ENCODE results near the gene TBC1D3B. TPM values are rescaled to one million over a fixed set of nuclear protein-coding genes. Genes with fewer than 3 reads are reported as not detected.

Gene TBC1D3B
- total RNA-seq, 1 donor from 2014 or later: 14.5 TPM

DNA sequence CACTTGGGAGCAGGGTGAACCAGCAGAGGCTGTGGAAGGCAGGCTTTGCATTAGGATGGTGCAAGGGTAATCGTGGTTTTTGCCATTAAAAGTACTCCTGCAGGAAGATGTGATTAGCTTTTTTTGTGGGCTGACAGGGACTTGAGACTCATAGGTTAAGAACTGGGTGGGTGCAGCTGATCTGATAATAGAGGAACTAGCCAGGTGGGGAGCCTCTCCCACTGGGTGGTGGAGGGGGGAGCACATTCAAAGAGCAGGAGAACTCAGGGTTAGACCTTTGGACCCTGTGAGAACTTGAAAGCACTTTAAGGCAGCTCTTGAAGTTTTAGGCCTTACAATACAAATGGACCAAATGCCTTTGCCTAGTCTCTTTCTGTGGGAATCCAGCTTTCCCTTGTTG is 40.4 kb downstream of the TBC1D3B start:
- H3K36me3 Mint-ChIP-seq: no peaks in the 10 kb centered on the region

DNA sequence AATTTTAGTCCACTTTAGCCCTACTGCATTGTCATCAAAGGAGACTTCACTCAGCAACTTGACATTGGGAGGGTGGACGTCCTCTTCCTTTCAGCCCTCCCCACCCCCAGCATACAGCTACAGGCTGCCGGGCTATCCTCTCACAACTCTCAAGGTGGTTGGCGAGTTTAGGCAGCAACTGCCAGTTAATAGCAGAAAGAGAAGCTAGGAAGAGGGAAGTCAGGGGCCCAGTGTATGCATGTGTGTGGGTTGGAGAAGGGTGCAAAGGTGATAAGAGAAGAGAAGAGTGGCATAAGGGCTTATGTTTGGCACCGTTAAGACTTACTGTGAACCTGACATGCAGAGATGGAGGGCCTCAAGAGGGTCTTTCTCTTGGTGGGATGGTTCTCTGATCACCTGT is 41.0 kb downstream of the TBC1D3B start:
- Mint-ChIP-seq H3K27ac (no peak overlapping the region), H3K36me3 (no peaks in the 10 kb centered on the region), H3K4me1 (ENCODE audit: unreplicated experiment) (peaks cover 16% of the 10 kb centered on the region), H3K4me3 (no peak overlapping the region), H3K27me3 (peaks cover 3% of the 10 kb centered on the region), H3K9me3 (peaks cover 4% of the 10 kb centered on the region)
- TF ChIP-seq, protein P1, sequence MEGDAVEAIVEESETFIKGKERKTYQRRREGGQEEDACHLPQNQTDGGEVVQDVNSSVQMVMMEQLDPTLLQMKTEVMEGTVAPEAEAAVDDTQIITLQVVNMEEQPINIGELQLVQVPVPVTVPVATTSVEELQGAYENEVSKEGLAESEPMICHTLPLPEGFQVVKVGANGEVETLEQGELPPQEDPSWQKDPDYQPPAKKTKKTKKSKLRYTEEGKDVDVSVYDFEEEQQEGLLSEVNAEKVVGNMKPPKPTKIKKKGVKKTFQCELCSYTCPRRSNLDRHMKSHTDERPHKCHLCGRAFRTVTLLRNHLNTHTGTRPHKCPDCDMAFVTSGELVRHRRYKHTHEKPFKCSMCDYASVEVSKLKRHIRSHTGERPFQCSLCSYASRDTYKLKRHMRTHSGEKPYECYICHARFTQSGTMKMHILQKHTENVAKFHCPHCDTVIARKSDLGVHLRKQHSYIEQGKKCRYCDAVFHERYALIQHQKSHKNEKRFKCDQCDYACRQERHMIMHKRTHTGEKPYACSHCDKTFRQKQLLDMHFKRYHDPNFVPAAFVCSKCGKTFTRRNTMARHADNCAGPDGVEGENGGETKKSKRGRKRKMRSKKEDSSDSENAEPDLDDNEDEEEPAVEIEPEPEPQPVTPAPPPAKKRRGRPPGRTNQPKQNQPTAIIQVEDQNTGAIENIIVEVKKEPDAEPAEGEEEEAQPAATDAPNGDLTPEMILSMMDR (conservative IDR thresholded peaks at IDR 0.05): no peak
- no peak for DNase-seq (ENCODE audit: extremely low spot score, unreplicated experiment)

More for the DNA sequence above, 40.4 kb downstream of the TBC1D3B start:
- TF ChIP-seq, protein P1 (conservative IDR thresholded peaks at IDR 0.05): no peak
- Mint-ChIP-seq H3K27me3 (peaks cover 7% of the 10 kb centered on the region), H3K4me1 (ENCODE audit: unreplicated experiment) (peaks cover 16% of the 10 kb centered on the region), H3K27ac (no peak overlapping the region), H3K9me3 (peaks cover 4% of the 10 kb centered on the region), H3K4me3 (no peak overlapping the region)
- no peak for DNase-seq (ENCODE audit: extremely low spot score, unreplicated experiment)

DNA sequence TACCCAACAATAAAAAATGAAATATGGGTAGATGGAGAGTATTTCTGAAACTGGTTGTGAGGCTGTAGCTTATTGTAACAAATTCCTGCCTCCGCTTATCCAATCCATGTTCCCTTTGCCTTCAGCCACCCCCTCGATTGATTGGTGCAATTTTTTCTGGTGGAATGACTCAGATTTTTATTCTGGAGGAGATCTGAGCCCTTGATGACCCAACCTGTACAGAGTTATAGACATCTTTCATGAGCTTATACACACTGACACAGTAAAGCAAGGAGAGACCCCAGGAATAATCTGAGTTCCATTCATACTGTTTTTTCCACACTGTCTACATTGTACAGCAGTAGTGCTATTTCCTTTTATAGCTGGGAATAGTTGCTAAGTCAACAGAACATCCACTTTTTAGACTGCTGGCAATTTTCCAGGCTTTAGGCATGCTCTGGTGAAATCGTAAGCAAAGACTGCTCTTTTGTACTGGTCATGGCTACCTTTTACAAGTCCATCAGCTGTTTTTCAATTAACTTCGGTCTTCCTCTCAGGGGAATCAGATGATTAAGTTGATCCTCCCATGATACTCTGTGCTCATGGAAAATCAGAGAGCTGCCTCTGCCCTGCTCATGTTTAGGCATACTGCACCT is 42.7 kb downstream of the TBC1D3B start:
- DNase-seq (ENCODE audit: extremely low spot score, unreplicated experiment): no peak
- Mint-ChIP-seq H3K9me3 (peaks cover 4% of the 10 kb centered on the region), H3K4me3 (no peak overlapping the region), H3K27me3 (peaks cover 3% of the 10 kb centered on the region), H3K36me3 (no peaks in the 10 kb centered on the region), H3K27ac (no peak overlapping the region), H3K4me1 (ENCODE audit: unreplicated experiment) (peaks cover 16% of the 10 kb centered on the region)
- TF ChIP-seq, protein P1 (conservative IDR thresholded peaks at IDR 0.05): no peak

DNA sequence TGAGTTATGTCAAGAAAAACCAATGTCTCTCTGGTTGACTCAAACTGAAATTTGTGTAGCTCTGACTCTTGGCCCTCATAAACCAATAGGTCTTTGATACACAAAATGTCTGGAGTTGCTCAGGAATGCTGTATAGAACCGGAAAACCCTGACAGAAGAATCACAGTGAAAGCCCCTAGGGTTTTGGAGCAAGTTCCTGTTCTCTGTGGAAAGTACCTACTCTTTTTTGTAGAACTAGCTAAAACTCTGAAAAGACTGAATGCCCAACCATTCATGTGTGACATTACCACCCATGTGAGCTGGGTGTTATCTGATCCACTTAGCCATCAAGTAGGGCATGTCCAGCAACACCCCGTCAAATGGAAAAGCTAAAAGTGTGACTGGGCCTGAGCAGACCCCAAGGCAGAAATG is 44.0 kb downstream of the TBC1D3B start:
- peaks cover 16% of the 10 kb centered on the region for H3K4me1 Mint-ChIP-seq (ENCODE audit: unreplicated experiment)
- peaks cover 3% of the 10 kb centered on the region for H3K27me3 Mint-ChIP-seq
- no peak for DNase-seq (ENCODE audit: extremely low spot score, unreplicated experiment)
- no peaks in the 10 kb centered on the region for H3K36me3 Mint-ChIP-seq
- H3K9me3 Mint-ChIP-seq: no peaks in the 10 kb centered on the region
- H3K4me3 Mint-ChIP-seq: no peak overlapping the region
- TF ChIP-seq, protein P1 (conservative IDR thresholded peaks at IDR 0.05): no peak
- H3K27ac Mint-ChIP-seq: no peak overlapping the region

DNA sequence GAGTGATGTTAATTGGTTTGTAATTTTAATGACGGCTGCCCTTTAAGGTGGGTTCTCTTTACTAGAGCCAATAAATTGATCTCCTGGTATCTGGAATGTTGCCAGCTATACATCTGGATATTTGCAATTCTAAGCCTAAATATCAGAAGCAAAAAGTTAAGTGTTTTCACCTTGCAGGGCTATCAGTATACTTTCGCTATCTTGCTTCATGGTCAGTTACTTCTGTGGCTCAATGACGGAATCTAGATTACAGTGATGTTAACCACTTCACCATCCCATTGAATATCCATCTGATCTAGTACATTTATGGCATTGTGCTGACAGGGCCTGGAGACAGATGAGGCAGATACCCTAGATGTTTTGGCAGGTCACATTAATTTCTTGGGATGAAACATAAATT is 44.5 kb downstream of the TBC1D3B start:
- TF ChIP-seq, protein P1 (conservative IDR thresholded peaks at IDR 0.05): no peak
- Mint-ChIP-seq H3K4me3 (no peak overlapping the region), H3K27ac (no peak overlapping the region), H3K27me3 (peaks cover 3% of the 10 kb centered on the region), H3K9me3 (no peaks in the 10 kb centered on the region), H3K4me1 (ENCODE audit: unreplicated experiment) (peaks cover 16% of the 10 kb centered on the region), H3K36me3 (no peaks in the 10 kb centered on the region)
- no peak for DNase-seq (ENCODE audit: extremely low spot score, unreplicated experiment)
